C1 segment of cervical spinal cord (tissue), 14 donors: ENCODE results near the gene RPL29.
"Not testable (repeated sequence)": the region's sequence is repeated elsewhere in the genome, so short reads cannot be mapped to it uniquely, and the experiment has no call there.

Experiments used
- DNase-seq, 14 donors: peaks; one replicate each; lab custom pipeline; 2025; lab: John Stamatoyannopoulos, UW

The RPL29 gene

DNA sequence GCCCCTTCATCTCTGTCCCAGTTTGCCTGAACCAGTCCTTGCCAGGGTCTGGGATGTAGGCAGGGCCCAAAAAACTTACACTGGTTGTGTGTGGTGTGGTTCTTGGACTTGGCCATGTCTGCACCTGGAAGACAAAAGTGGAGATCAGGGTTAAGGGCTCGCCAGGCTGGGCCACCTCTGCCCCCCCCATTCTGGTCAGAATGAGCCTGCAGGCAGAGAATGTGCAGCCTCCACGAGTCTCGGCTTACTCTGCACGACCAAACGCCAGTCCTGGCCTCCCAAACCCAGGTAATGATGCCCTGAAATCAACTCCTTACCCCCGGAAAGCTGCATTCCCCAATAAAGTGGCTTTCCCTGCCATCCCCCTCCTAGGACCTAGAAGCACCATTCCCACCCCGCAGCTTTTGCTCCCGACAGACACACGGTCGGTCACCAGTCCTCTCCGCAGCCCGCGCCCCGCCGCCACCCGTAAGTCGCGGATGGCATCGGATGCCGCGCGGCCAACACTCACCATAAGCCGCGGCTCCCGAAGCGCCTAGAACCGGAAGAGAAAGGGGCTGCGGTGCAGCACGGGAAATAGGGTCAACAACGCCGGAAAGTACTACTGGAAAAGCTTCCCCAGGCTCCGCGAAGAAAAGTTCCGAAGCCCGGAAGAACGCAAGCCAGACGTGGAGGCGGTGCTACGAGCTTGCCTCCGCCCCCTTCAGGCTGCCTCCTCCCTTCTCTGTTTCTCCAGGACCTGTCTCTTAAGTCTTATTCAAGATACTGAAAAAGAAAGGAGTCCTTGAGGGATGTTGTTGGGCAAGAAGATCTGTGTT is at the start of gene RPL29:
Gene RPL29, minus strand, starts transcription at position 550 of the 818 bp plus-strand sequence. Its CDS starts 434 bp downstream, at position 116.
- DNase-seq, result peak in 13 of 14 donors; percentile 47 to 90 (median 85)

DNA sequence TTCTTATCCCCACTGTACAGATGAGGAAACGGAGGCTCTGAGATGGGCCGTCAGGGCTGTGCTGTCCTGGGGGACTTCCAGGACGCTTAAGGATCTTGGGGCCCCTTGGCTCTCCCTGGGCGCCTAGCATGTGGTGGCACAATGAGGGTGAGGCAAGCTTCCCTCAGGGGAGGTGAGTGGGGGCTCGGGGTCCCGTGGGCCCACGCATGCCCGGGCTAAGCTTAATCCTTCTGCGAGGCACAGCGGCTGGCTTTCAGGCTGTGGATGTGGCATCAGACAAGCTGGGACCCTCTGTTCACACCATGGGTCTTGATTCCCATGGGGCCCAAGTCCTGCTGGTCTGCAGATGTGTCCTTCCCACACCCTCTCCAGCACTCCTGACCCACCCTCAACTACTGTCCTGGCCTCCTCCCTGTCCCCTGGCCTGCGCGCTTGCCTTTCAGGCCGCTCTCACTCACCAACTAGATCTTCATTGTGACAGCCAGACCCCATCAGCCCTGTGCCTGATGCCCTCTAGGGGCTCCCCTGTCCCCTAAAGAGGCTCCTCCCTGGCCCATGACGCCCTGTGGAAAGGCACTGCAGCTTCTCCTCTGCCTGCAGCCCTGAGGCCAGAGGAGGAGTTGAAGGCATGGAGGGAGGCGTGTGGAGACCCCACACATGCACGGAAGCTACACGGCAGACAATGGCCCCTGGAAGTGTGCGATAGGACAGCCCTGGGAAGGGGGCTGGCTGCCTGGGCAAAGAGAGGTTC is 49.3 kb upstream of the RPL29 start:
- no peak for DNase-seq

DNA sequence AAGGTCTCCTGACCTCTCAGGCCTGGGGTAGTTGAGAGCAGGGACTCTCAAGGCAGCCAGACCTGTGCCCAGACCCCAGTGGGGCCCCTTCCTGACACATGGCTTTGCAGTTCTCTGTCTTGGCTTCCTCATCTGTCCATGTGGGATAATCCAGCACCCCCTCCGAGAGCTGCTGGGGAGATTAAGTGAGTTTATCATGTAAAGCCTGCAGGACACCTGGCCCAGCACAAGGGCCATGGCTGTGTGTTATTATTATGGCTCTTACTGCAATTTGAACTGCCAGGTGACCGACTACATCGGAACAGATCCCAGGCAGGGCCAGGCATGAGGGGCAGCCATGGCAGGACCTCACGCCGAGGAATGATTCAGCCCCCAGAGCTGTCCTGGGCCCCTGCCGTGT is 48.1 kb upstream of the RPL29 start:
- DNase-seq, result peak in 1 of 14 donors; percentile 69

GRCh38 chr3:52043039-52043438 is 47.3 kb upstream of the RPL29 start:
- not testable (repeated sequence) for DNase-seq

DNA sequence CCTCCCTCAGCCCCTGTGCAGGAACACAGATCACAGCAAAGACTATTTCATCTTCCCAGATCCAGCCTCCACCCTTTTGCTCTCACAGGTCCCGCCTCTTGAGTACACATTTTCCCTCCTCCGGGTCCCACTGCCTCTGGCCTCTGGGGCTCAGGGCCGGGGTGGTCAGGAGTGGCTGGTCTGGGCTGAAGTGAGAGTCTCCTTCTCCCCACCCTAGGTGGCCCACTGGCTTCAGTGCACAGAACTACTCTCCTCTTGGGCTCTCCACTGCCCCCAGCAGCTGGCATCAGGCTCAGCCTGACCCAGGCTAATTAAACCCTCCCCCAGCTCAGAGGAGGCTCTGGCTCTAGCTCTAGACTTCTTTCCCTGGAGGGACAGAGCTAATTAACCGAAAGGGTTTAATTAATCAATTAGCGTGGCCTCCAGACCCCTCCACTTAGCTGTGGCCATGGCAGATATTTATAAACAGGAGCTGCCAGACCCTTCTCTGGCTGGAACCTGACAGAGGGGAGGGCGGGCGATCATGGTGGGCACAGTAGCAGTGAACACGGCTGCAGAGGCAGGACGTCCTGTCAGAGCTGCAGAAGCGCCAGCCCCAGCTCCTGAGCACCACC is 45.5 kb upstream of the RPL29 start:
- DNase-seq, result peak in 12 of 14 donors; percentile 22 to 83 (median 64)

- DNase-seq, result peak in 5 of 14 donors; percentile 57 to 79 (median 72)
Measured at GRCh38 chr3:52040600-52040999, 44.9 kb upstream of the RPL29 start.

- peak in 13 of 14 donors; percentile 66 to 98 (median 94) for DNase-seq
Measured at GRCh38 chr3:52039846-52040245, 44.2 kb upstream of the RPL29 start.

DNA sequence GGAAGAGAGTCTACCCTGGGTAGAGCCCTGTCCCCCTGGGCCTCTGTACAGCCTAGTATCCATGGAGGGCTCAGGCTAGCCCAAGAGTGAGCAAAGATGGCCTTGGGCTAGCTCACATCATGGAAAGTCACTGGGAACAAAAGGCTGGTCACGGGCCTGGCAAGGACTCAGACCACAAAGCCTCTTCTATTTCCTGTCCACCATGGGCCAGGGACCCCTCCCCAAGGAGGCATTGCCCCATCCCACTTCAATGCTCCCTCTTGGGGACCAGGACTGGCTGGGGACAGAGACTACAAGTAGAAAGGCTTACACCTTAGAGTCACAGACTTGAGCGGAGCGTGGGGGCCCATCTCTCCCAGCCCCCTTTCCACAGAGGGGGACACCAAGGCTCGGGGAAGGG is 43.7 kb upstream of the RPL29 start:
- peak in 2 of 14 donors; percentile 81 to 94 for DNase-seq

DNA sequence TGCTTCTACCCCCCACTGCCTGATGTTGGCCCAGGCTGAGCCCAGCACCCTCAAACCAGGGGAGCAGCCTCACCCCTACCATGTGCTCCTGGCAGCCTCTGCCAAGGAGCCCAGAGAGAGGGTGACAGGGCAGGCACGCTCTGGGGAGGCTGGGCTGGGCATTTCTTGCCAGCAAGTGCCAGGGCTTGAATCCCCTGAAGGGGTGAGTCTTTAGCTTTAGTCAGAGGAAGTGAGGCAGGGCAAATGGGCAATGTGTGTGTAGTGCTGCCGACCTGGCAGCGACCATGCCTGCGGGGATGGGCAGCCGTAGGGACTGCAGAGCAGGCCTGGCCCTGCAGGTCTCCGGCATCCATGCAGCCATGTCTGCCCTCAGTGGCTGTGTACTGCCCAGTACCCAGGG is 42.5 kb upstream of the RPL29 start:
- DNase-seq, result peak in 4 of 14 donors; percentile 28 to 60 (median 36)

DNA sequence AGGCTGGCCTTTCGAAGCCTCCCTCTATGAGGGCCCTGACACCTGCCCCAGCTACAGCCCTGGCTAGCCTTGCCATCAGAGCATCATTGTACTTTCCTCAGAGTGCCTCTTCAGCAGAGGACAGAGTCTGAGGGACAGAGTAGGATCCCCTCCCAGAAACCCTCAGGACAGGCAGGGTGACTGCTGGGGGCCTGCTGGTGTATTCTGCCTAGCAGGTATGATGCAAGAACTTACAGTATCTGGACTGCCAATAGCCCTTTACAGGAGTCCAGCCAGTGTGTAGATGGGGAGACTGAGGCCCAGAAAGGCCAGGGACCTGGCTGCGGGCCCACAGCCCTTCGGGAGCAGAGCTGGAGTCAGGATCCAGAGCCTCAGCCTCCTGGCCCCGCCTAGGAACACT is 41.6 kb upstream of the RPL29 start:
- DNase-seq, result no peak

GRCh38 chr3:52036829-52037228 is 41.1 kb upstream of the RPL29 start:
- DNase-seq, result no peak

DNA sequence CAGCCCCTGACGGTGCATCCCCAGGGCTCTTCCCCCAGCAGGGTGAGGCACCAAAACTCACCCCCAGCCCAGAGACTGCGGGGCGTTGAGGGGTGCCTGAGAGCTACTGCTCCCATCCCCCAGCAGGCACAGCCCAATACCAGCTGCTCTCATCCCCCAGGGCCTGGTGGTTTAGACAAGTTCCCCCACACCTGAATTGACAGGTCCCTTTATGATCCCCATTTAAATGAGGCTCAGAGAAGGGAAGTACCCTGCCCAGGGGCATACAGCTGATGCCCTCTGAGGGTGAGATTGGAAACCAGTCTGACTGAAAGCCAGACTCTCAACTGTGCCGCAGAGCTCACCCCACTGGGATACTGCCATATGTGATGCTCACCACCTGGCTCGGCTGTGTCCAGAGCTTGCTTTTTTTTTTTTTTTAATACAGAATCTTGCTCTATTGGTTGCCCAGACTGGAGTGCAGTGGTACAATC is 40.6 kb upstream of the RPL29 start:
- peak in 1 of 14 donors; percentile 62 for DNase-seq

GRCh38 chr3:52034651-52035050 is 39.0 kb upstream of the RPL29 start:
- no peak for DNase-seq

DNA sequence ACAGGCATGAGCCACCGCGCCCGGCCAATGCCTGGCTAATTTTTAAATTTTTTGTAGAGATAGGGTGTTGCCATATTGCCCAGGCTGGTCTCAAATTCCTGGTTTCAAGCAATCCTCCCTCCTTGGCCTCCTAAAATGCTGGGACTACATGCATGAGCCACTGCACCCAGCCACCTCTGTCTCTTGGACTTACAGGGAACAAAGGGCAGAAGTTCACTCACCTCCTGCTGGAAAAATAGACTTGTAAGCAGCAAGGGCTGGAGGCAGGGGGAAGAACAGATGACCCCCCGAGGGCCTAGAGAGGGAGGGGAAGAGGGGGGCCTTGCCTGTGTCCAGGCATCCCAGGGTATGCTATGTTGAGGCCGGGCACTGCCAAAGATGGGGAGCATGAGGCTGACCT is 38.5 kb upstream of the RPL29 start:
- no peak for DNase-seq

- not testable (repeated sequence) for DNase-seq
Measured at GRCh38 chr3:52033748-52034147, 38.1 kb upstream of the RPL29 start.

DNA sequence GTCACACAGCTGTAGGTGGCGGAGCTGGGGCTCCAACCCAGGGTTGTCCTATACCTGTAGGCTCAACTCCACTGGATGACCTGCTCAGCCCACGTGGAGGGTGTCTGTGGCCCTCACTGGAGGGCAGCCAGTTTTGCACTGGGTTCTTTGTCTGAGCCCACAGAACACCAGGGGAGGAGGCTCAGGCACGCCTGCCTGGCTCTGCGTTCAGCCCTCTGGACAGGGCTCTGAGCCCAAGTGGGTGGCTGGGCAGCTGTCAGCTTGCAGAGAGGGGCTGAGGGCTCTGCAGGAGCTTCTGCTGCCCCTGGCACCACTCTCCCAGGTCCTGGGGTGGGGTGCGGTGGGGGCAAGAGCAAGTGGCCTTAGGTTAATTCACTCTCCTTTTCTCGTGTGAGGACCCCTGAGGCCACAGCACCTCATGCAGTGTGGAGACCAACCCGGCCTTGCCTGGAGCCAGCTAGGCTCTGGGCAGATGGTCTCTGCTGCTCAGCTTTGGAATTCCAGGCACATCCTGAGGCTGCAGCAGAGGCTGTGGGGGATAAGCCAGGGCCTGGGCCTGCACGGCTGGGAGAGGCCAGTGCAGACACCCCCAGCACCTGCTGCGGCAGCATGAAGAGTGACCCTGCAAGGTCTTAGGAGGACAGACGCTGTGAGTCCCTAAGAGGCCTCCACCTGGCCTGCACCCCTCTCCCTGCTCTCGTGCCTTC is 37.2 kb upstream of the RPL29 start:
- peak in 4 of 14 donors; percentile 52 to 75 (median 68) for DNase-seq

- no peak for DNase-seq
Measured at GRCh38 chr3:52031896-52032295, 36.2 kb upstream of the RPL29 start.

DNA sequence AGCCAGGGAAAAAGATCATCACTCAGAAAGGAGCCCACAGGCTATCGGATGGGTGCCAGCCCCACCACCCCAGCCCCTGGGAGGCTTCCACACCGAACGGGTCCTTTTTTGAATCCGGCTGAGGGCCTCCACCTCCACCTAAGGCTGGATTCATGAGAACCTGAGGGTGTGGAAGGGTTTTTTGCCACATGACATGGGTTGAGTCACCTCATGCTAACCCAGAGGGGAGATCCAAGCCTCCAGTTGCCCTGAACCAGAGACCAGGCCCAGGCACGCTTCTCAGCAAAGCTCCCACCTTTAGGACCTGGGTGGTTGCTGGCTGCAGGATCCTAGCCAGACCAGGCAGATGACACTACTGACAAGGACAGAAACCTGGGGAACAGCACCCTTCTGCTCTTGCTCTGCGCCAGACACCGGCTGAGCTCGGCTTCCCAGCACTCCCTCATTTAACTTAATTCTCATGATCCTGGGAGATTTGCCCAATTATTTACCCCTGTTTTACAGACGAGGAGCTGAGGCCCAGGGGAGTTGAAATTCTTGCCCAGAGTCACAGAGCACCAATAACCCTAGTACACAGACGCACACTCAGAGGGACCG is 35.1 kb upstream of the RPL29 start:
- DNase-seq, result no peak

GRCh38 chr3:52029535-52029934 is 33.8 kb upstream of the RPL29 start:
- no peak for DNase-seq

DNA sequence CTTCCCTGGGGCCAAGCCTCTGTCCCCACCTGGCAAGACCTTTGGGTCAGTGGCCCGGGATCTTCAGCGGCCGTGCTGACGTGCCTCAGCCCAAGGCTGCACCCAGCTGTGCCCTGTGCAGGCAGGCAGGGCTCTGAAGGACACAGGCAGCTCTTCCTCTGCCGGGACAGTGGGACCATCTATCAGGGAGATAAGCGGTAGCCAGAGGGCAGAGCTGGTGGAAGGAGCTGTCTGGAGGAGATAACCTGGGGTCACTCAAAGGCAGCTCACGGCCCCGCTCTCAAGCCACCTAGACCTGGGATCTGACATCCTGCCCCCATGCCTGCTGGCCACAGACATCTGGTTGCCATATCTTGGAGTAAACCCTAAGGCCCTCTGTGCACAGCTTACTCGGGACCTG is 33.4 kb upstream of the RPL29 start:
- peak in 1 of 14 donors; percentile 56 for DNase-seq

DNA sequence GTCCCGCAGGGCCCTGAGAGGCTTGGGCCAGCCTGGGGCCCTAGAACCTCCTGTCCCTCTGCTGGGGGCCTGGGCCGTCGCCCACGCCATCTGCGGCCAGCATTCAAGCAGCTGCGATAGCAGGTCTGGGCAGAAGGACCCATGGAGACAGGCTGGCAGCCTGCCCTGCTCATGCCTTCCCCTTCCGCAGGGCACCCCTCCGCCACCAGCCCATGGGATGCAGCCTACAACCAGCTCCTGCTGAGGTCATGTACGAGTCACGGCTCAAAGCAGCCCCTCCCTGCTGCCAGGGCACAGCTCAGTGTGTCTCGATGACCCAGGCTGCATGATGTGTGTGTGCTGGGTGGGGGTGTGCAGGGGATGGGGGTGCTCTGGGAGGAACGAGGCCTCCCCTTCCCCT is 32.9 kb upstream of the RPL29 start:
- peak in 11 of 14 donors; percentile 28 to 93 (median 49) for DNase-seq
